IPS DF 19.7 (cell line): ENCODE results near the gene PTPRA.
"Not testable (repeated sequence)": the region's sequence is repeated elsewhere in the genome, so short reads cannot be mapped to it uniquely, and the experiment has no call there.

ENCODE experiments used
- DNase-seq: peaks from one replicate; pipeline ENCODE4 v3.0.0-alpha.2; 2013; ENCODE audit warnings: low read depth, low spot score

PTPRA gene

DNA sequence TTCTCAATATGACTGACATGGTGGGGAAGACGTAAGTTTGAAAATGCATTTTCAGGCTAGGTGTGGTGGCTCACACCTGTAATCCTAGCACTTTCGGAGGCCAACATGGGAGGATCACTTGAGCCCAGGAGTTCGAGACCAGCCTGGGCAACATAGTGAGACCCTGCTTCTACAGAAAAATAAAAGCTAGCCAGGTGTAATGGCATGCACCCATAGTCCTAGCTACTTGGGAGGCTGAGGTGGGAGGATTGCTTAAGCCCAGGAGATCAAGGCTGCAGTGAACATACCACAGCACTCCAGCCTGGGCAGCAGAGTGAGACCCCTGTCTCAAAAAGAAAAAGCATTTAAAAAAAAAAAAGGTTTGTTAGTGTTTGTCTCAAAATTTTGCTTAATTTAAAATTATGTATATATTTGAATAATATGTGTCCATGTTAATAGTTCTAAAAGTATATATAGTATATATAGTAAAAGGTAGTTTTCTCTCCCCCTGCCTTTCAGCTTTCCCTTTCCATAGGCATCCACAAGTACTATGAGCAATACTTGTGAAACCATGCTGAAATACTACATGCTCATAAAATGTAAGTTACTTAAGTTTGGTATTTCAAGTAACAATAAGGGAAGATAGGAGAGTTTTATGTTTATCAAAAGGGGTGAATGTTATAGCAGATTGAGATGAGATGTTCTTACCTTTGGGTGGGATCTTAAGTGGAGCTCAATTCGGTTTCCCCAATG is 15.1 kb downstream of the PTPRA start:
- DNase-seq, result no peak

DNA sequence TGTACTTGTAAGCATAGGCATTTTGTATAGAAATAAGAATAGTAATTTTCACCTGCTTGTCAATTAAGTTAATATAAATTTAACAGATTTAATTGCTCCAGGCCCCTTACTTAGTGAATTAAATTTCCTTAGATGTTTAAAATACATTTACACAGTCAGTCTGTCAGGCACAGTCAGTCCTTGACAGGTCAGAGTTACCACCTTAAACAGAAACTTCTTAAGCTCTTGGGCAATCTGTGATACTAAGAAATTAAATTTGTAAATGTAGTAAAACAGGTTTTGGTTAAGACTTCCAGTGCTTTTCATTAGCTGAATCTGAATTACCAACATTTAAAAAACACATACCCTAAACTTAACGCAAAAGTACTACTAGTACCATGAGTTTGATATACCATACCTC is 15.9 kb downstream of the PTPRA start:
- no peak for DNase-seq

DNA sequence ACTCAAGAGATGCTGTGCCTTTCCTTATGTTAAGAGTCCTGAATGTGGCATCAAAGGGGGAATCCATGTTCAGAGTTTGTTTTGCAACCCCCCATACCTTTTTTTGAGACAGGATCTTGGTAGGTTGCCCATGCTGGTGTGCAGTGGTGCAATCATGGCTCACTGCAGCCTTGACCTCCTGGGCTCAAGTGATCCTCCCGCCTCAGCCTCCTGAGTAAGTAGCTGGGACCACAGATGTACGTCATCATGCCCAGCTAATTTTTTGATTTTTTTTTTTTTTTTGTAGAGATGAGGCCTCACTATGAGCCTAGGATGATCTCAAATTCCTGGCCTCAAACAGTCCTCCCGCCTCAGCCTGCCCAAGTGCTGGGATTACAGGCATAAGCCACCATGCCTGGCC is 16.5 kb downstream of the PTPRA start:
- no peak for DNase-seq

- DNase-seq, result no peak
Observed at GRCh38 chr20:2890742-2891141, 17.5 kb downstream of the PTPRA start.

DNA sequence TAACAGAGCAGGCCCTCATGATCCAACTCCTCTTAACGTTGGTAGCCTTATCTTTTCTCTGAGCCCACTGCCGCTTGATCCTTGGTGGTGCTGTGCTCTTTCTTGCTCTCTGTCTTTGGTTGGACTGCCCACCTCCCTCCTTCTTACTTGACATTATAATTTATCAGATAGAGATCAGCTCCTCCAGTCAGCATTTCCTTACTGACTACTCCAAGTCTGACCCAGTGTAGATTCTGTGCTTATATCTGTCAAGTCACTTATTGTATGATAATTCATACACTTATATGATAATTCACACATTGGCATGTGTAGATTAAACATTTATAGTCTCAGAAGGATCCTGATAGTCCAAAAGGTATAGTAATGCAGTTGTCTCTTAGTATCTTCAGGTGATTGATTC is 18.1 kb downstream of the PTPRA start:
- no peak for DNase-seq

- no peak for DNase-seq
Observed at GRCh38 chr20:2892376-2892775, 19.1 kb downstream of the PTPRA start.

GRCh38 chr20:2894221-2894620 is 20.9 kb downstream of the PTPRA start:
- no peak for DNase-seq

DNA sequence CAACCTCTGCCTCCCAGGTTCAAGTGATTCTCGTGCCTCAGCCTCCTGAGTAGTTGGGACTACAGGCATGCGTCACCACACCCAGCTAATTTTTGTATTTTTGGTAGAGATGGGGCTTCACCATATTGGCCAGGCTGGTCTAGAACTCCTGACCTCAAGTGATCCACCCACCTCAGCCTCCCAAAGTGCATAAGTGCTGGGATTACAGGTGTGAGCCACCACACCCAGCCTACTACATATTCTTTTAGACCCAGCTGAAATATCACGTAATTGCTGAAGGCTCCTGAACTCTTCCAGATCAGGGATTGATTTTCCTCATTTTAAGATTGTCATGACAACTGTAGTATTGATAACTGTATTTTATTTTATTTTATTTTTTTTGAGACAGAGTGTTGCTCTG is 21.9 kb downstream of the PTPRA start:
- not testable (repeated sequence) for DNase-seq

DNA sequence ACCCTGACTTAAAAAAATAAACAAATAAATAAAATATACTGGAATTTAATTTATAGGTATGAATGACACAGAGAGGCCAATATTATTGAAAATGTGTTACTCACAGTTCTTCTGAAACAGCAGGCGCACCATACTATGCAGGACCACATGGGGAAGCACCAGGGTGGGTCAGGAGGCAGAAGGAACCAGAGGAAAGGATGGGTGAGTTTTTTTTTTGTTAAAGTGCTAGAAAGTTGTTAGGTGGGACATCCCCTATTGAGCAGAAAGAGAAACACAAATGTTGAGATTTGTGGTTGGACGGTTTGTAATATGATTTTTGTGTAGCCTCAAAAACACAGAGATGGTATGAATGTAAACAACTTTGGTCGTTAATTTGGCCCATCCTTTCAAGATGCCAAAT is 26.0 kb downstream of the PTPRA start:
- DNase-seq, result no peak

DNA sequence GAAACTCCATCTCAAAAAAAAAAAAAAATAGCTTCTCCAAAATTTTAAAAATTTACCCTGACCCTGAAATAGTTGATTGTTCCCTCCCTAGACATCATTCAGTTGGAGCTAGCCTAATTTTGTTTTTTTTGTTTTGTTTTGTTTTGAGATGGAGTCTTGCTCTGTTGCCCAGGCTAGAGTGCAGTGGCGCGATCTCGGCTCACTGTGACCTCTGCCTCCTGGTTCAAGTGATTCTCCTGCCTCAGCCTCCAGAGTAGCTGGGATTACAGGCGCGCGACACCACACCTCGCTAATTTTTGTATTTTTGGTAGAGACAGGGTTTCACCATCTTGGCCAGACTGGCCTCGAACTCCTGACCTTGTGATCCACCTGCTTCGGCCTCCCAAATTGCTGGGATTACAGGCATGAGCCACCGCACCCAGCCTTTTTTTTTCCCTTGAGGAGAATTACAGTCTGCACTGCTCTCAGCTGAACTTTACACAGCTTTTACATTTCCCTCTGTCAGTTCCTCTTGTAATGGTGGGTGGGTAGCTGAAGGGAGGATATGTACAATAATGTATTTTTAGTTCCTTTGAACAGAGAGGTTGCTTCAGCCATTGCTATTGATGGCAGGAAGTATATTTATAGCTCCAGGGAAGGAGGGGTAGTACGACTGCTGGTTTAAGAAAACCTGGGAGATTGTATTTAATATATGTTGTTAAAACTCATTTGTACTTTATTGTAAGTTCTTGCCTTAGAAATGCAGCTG is 27.7 kb downstream of the PTPRA start:
- DNase-seq, result no peak

DNA sequence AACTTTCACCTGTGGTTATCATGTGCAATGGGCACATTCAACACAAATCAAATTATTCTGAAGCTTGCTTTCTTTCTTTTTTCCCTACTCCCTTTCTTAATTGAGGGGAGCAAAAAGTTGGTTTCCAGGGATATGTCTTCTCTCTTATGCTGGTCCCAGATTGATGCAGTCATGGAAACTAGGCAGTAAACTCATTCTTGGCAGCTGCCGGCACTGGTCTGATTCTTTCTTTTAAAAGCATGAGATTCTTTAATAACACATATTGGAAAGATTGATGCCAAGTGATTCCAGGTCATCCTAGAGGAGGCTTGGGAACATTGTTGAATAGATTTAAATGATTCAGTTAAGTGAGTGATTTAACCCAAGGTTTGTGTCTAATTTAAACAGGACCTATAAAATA is 29.0 kb downstream of the PTPRA start:
- no peak for DNase-seq

DNA sequence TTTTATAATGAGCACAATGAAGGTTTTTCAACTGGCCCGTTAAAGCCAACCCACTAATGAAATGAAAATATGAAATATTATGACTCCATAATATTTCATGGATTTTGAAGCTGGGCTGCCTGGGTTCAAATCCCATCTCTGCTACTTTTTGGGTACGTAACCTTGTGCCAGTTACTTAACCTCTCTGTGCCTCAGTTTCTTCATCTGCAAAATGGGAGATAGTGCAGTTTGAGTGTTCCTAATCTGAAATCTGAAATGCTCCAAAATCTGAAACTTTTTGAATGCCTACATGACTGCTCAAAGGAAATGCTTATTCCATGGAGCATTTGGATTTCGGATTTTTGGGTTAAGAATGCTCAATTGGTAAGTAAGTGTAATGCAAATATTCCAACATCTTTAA is 29.5 kb downstream of the PTPRA start:
- no peak for DNase-seq

- no peak for DNase-seq
Observed at GRCh38 chr20:2903686-2904085, 30.4 kb downstream of the PTPRA start.

- DNase-seq, result no peak
Observed at GRCh38 chr20:2907519-2907918, 34.2 kb downstream of the PTPRA start.

DNA sequence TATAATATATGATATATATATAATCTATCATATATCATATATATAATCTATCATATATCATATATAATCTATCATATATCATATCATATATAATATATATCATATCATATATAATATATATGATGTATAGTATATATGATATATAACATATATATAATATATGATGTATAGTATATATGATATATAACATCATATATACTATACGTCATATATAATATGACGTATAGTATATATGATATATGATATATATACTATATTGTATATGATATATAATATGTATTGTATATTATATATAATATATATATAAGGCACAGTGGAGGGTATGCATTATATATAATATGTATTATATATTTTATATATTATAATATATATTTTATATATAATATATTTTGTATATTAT is 36.7 kb downstream of the PTPRA start:
- no peak for DNase-seq

- no peak for DNase-seq
Observed at GRCh38 chr20:2911200-2911599, 37.9 kb downstream of the PTPRA start.

DNA sequence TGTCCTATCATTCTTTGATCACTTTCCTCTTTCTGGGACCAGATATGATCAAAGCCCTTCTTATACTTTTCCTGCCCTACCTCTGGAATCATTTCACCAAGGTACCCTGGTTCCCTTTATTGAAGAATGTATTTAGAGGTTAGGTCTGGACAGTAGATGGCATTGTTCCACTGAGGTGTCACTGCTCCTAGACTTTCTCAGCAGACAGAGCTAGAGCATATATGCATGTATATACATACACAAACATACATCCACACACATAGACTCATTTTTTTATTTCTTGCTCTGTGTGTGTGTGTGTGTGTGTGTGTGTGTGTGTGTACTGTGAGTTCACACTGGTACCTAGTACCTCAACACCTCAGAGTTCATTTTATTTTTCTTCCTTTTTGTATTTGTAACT is 40.9 kb downstream of the PTPRA start:
- DNase-seq, result no peak

DNA sequence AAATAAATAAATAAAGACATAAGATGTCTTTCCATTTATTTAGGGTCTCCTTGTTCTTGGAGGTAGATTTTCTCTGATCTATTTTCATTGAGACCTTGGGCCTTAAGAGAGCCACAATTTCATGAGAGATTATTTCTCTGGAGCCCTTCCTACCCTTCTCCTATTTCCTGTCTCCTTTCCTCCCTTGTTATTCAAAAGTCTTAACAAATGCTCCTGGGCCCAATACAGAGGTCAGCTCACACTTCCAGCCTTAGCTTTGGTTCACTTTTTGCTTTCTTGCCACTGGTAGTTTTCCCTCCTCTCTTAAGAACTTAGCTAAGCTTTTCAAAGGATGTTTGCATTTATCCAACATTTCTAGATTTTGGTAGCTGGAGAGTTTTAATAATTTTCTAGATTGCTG is 44.0 kb downstream of the PTPRA start:
- DNase-seq, result no peak

DNA sequence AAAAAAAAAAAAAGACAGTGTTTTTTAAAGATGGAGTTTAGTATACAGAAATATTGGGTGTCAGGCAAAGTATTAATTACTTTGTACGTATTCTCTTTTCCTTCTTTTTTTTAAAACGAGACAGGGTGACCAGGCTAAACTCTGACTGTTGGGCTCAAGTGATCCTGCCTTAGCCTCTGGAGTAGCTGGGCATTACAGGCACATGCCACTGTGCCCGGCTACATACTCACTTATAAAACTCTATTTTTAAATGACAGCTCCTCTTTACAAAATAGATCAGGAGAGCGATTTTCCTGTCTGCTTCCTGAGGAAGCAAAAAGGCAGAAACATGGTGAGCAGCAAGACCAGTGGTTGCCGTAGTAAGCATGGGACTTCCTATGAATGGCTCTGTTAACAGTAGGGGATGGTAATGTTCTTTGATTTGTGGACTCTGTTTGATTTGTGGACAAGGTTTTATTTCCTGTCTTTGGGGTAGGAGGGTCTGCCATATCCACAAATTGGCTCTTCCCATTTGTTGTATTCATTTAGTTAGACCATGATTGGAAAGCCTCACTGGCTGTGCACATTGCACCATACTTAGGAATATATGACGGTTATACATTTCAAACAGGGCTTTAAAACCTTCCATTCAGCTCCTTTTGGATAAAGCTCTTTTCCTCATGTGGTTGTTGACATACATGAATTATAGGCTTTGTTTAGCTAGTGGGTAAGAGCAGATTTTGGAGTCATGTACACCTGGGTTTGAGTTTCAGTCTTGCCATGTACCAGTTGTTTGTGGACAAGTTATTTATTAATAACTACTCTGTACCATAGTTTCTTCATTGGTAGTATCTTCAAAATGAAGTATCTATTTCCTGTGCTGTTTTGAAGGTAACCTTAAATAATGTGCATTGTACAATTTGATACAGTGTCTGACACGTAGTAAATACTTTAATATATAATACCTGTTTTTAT is 45.1 kb downstream of the PTPRA start:
- no peak for DNase-seq

GRCh38 chr20:2919518-2920245 is 46.4 kb downstream of the PTPRA start:
- DNase-seq, result no peak

DNA sequence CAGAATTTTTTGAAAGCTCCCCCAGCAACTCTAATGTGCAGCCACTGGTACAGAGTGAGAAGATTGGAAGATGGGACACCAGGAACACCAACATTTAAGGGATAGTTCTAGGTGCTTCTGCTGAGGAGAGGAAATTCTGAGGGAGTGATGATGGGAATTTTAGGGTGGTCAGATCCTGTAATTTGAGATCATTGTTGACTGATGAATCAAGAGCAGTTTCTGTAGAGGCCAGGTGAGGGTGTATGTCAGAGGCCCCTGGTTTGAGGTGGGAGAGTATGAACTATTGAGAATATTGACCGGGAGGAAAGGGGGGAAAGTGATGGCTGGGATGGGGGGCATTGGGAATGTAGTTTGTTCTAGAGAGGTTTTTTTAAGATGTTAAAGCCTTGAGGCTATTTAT is 47.2 kb downstream of the PTPRA start:
- DNase-seq, result no peak

GRCh38 chr20:2921506-2921905 is 48.2 kb downstream of the PTPRA start:
- DNase-seq, result no peak
